Stimulated activated naive CD4-positive, alpha-beta T cell treated with Interleukin-2 at 50 U/mL for 16 hours (primary cell): Measurements from ENCODE around the gene HPRT1.

Experiments
- DNase-seq: peaks from one replicate; lab custom pipeline; 2025; lab: John Stamatoyannopoulos, UW

HPRT1 gene

DNA sequence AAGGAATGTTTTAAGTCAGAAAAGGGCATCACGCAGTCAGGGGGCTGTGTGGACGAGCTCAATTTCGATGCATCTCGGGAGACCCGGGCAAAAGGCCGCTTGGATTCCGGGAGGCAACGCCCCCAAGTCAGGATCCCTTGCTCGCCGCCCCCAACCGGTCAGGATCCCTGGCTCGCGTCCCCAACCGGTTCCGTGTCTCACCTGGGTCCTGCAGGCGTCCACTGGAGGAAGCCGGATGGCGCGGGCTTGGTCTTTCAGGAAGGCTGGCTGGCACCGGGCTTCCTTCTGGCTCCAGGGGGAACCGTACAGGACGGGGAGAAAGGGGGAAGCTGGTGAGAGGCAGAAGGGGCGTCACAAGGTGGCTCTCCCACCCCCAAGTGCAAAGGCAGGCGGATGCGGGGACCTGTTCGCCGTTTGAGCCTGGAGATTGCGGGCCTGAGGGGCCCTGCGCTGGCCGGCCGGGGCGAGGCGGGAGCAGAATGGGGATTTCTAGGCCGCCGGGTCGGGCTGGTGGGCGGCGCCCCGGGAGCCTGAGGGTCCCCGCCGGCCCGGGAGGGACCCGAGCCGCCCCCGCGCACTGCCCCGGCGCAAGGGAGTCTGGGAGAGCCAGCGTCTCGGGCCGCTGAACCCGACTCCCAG, 84.7 kb downstream of the HPRT1 start:
- DNase-seq = no peak

DNA sequence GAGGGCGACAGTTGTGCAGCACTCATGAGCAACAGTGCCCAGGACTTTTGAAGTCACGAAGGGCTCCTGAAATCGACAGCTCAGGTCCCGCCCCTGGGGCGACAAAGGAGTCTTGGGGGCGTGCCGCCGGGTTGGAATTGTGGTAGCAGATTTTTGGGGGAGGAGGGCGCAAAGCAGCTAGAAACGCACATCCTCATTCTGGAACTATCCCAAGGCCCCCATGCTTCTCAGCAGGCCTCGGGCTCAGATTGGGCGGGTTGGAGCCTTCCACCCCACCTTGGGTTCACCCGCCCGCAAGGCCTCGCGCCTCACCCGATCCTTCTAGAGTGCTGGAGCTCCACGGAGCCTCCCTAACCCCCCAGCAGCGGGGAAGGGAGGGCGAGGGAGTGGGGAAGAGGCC, 85.5 kb downstream of the HPRT1 start:
- no peak for DNase-seq

- no peak for DNase-seq
Observed at GRCh38 chrX:134546187-134546586, 86.2 kb downstream of the HPRT1 start.

- DNase-seq = no peak
Observed at GRCh38 chrX:134547047-134547679, 87.2 kb downstream of the HPRT1 start.

DNA sequence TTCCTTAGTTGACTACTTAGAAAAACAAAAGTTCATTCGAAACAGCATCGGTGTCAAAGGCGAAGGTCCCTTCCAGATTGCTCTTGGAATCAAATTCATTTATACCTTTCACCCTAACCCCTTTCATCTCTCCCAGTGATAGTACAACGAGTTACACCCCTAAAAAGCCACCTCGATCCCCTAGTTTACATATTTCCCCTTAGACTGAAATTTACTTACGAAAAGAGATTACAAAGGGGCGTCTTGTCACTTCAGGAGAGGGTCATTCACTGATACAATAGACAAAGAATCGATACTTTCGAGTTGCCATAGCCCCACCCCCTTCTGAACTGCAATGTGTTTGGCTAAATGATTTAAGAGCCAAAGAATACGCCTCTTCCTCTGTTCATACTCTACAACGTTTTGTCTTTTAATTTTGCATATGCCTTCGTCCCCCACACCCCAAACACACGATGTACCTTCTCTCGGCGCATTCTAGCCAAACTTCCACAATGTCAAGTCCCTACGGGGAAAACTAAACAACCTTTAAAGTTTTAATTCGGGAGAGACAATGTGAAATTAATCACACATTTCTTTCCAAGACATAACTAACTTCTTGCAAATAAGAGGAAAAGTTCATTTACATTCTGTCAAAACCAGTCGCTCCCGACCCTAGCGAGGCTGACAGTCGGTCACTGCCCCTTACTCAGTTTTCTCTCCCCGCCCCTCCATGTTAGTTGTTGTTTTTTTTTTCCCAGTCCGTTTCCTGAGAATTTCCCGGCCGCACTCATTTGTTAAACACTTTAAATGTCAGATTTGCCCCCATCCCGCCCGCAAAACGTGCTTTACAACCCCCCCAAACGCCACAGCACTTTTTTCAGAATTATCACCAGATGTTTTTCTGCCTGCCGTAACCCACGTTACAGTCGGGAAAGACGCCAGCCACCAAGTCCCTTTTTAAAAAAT, 88.6 kb downstream of the HPRT1 start:
- DNase-seq = no peak
